Stimulated activated CD8-positive, alpha-beta memory T cell treated with anti-CD3 and anti-CD28 coated beads, Interleukin-7, amount 100 ng/mL, for 48 hours (primary cell): ENCODE data around the gene DOCK8.
"Not testable (repeated sequence)": the region's sequence is repeated elsewhere in the genome, so short reads cannot be mapped to it uniquely, and the experiment has no call there.

Experiments
- DNase-seq, 2 donors: peaks; one replicate each; pipeline ENCODE4 v3.0.0-alpha.2; 2020; ENCODE audit warnings: low read depth in 1 of 2; ENCODE audit errors: extremely low read depth in 1 of 2

DOCK8 gene

DNA sequence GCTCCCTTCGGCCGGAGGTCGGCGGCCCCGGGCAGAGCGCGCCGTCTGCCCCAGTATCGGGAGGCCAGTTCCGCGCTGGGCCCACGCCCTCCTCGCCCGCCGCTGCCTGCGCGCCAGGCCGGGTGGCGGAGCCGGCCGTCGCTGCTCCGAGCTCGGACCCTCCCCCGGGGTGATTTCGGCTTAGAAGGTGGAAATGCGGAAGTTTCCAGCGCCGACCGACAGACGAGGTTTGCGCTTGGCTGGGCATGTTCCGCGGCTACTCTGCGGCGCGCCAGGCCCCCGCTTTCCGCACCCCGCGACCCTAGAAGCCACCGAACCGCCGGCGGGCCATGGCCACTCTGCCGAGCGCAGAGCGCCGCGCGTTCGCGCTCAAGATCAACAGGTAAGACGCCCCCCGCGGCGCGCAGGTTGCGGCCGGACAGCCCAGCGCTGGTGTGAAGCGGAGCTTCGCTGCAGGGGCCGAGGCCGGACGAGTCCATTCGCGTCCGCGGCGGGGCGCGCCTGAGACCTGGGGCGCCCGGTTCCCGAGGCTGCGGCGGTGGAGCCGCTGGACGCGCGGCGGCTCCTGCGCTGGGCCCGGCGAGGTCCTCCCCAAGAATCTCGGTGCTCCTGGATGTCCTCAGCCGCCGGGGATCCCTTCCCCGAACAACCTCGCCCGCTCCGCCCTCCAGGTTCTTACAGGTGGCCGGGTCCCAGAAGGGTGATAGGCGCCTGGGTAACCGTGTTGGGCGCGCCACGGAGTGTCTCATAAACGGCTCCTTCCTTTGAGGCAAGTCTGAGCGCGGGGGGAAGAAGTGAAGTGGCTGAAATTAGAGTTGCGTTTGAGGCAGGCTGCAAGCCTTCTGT, at the start of gene DOCK8:
Gene DOCK8 (plus strand): TSS at position 218 of the 846 bp plus-strand sequence. CDS start 112 bp downstream, at position 330.
- DNase-seq: peak; percentile 26 to 27

DNA sequence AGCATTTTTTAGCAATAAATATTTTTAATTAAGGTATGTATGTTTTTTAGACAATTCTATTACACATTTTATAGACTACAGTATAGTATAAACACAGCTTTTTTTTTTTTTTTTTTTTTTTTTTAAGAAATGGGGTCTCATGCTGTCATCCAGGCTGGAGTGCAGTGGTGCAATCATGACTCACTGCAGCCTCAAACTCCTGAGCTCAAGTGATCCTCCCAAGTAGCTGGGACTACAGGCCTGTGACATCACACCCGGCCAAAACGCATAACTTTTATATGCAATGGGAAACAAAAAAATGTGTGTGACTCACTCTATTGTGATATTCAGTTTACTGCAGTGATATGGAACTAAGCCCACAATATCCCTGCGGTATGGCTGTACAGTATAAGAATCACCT, 44.9 kb upstream of the DOCK8 start:
- DNase-seq: not testable (repeated sequence)

DNA sequence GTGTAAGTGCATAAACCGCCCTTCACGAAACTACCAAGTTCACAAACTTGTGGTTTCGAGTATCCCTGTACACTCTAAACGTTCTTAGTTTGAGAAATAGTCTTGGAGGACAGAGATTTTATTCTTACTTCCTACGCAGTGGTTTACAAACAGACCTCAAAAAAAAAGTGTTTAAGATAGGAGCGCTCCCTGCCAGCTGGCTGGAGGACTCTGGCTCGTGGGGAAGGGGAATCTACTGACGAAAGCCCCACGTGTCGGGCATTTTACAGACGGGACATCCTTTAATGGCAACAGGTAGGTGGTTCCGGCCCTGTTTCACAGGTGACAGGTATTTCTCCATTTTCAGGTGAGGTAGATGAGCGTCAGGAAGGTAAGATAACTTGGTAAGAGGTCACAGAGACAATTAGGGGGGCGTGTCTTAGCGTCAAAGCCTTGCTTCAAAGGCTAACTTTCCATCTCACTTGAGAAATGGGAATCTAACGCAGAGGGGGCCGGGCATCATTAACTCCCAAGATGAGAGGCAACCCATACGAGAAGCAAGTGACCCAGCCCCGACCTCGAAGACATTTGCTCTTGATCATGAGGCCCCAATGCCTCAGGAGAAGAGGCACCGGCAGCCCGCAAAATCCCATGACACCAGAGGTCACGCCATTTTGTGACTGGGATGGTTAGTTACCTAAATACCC, 36.4 kb upstream of the DOCK8 start:
- DNase-seq: not testable (repeated sequence)

DNA sequence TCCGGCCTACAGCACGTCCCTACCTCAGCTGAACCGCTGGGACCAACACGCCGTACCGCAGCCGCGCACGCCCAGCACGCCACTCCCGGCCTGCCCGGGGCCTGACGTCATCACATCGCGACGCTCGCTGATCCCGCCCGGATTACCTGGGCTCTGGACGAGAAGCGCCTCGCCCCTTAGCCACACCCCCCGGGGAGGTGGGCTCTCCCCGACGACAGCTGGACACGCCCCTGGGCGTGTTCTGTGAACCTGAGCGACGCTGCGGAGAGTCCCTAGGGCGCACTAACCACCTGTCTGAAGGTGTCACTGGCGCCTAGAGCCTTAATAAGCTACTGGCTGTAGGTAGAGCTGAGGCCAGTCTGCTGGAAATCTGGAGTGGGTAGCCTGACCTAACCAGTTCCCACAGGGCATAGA, 35.7 kb upstream of the DOCK8 start, which contains the start of gene ZNG1A:
Gene ZNG1A (minus strand): TSS at position 87 of the 414 bp plus-strand sequence. CDS start 87 bp downstream, outside the sequence.
- peak; percentile 52 to 57 for DNase-seq

GRCh38 chr9:199601-200000, 15.1 kb upstream of the DOCK8 start:
- DNase-seq: not testable (repeated sequence)

DNA sequence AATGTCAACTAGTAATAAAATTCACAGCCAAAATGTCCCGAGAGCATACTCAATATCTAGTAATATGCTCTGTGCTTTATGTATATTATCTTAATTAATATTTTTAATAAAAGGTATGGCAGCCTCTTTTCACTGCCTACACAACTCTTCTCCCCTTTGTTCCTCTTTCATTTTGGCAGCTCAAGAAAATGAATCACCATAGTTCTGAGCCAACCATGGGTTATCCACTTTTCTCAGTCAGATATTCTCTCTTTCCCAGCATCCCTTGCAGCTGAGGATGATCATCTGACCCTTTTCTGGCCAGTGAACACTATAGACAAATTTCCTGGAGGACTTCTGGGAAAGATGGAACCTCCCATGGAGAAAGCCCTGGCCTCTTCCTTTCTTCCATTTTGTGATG, 8.2 kb upstream of the DOCK8 start:
- no peak for DNase-seq

DNA sequence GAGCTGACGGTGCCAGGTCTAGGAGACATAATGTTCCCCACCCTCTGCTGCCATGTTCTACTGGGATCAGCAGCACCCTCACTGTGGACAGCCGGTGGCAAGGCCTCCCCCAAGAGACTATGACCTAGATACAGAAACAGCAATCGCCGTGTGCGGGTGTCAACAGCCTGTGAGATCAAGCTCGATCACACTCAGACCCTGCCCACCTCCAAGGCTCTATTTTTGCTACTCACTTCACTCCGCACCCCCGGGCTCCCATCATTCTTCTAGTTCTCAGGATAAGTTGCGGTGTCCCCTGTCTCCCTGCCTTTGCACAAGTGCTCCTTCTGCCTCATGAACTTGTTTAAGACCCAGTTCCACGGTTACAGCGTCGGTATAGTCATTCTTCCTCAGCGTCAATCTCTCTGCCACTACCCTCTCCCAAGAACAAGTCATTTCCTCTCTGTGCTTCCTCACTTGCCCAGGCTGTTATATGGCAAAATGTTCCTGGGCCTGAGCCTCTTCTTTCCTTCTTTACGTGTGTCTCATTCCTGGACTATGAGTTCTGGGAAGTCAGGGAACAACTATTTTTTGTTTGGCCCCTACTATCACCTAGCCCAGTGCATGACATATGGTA, 5.4 kb upstream of the DOCK8 start:
- DNase-seq: no peak

GRCh38 chr9:211036-211435, 3.6 kb upstream of the DOCK8 start:
- no peak for DNase-seq

DNA sequence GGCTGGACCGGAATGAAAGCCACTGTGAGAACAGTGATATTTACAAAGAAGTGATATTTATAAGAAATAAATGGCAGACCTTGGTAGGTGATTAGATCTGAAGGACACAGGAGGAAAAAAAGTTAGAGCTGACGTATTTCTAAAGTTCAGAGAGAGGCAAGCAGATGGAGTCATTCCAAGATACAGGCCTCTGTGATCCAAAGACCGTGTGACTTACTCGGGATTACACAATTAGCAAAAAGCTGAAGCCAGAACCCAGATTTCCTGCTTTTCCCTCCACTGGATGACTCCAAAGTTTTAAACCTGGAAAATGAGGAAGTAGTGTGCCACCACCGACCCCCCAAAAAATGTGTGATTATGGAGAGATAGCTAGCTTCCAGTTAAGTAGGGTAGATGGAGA, 3.1 kb upstream of the DOCK8 start:
- DNase-seq: no peak

- DNase-seq: no peak
Measured at GRCh38 chr9:212297-212696, 2.4 kb upstream of the DOCK8 start.

DNA sequence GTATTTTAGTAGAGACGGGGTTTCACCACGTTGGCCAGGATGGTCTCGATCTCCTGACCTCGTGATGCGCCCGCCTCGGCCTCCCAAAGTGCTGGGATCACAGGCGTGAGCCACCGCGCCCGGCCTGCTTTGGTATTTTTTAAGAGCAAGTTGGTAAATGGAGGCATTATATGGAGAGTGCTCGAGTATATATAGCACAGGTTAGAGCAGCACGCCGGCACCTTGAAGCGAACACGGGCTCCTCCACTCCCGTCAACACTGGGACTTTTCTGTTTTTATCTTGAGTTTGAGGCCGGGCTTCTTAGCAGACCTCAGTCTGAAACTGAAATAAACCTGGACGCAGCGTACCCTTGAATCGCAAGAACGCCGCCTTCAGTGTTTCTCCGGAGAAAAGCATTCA, 764 bp upstream of the DOCK8 start:
- DNase-seq: not testable (repeated sequence)

GRCh38 chr9:214351-214647, 366 bp upstream of the DOCK8 start:
- DNase-seq: no peak

GRCh38 chr9:215631-216155, 1.0 kb downstream of the DOCK8 start:
- DNase-seq: no peak

DNA sequence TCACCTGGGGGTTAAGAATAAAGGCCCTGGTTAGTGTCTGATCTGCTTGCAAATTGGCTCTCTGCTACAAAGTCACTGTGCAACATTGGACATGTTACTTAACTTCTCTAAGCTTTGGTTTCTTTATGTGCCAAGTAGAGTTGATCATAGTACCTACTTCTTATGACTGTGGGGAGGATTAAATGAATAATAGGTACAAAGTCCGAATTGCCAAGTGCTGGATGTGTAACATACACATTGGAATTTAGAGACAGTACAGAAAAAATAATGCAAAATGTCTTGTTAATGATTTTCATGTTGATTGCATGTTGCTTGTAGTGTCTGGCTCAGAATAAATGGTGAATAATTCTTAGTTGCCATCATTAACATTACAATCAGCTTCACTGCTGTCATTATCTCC, 2.2 kb downstream of the DOCK8 start:
- no peak for DNase-seq

DNA sequence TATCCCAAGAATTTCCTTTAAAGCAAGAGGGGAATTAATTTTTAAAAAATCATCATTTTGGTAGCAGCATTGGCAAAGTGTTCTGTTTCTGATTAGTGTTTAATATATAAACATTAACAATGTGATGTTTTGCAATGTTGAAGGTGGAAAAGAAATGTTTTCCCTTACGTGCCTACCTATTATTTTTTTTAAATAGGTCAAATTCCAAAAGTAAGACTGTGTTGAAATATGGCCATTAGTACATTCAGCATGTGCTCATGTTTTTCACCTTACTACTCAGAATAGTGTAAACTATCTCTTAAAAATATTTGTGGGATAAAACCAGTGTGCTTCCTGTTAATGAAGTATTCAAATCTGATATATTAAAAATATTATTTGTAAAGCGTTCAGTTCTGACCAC, 3.3 kb downstream of the DOCK8 start:
- no peak for DNase-seq

- DNase-seq: not testable (repeated sequence)
Measured at GRCh38 chr9:219036-219435, 4.4 kb downstream of the DOCK8 start.

- no peak for DNase-seq
Measured at GRCh38 chr9:219670-220365, 5.2 kb downstream of the DOCK8 start.

DNA sequence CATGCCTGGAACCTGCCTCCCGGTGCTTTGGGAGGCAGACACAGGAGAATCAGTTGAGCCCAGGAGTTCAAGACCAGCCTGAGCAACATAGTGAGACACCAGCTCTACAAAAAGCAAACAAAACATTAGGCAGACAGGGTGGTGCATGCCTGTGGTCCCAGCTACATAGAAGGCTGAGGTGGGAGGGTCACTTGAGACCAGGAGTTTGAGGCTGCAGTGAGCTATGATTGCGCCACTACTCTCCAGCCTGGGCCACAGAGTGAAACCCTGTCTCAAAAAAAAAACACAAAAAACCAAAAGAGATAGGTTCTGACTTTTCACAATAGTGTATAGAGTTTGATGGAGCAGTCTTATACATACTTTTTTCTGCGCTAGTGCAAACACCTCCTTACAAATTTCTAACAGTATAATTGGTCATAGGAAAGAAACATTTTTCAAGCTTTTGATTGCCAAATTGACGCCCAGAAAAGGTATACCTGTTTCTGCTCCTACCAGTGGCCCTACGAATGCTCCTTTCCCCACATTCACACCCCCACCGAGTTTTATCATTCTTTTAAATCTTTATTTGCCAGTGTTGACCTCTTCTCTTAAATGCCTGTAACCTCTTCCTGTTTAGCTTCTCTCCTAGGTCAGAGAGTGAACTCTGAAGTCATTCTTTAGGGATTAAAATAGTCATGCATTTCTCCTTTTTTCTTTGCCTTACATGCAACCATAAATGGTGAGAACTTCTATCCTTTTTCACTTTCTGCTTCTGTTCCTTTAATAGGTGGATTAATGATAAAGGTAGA, 7.5 kb downstream of the DOCK8 start:
- no peak for DNase-seq

- no peak for DNase-seq
Measured at GRCh38 chr9:223152-223551, 8.5 kb downstream of the DOCK8 start.

- no peak for DNase-seq
Measured at GRCh38 chr9:224026-224425, 9.4 kb downstream of the DOCK8 start.
